Gastroesophageal sphincter (tissue), 4 donors: ENCODE results near the gene TMED5. TPM values are rescaled to one million over a fixed set of nuclear protein-coding genes. Genes with fewer than 3 reads are reported as not detected.
"Not testable (repeated sequence)": the region's sequence is repeated elsewhere in the genome, so short reads cannot be mapped to it uniquely, and the experiment has no call there.

Source experiments
- ATAC-seq: fragments of 150-250 bp; one replicate; pipeline ENCODE4 v1.9.1; 2016; ENCODE audit warnings: mild to moderate bottlenecking, moderate library complexity
- H3K27ac ChIP-seq, 4 donors: fragments of 200-600 bp; sonication (generic) in 3 of 4; 1 replicate in 3 of 4; 2 replicates in 1 of 4; pipeline ENCODE4 v1.5.1; 2016 to 2019
- H3K27me3 ChIP-seq: fragments of 200-600 bp; sonication (generic); one replicate; pipeline ENCODE4 v1.5.1; 2019
- H3K36me3 ChIP-seq, 2 donors: fragments of 200-600 bp; sonication (generic); one replicate each; pipeline ENCODE4 v1.5.1; 2019; ENCODE audit warnings: control low read depth in 1 of 2
- H3K4me1 ChIP-seq, 3 donors: fragments of 200-600 bp; sonication (generic); 1 replicate in 2 of 3; 2 replicates in 1 of 3; pipeline ENCODE4 v1.5.1; 2016 to 2019; ENCODE audit warnings: control low read depth in 2 of 3
- H3K4me3 ChIP-seq, 2 donors: fragments of 200-600 bp; sonication (generic); one replicate each; pipeline ENCODE4 v1.5.1; 2019; ENCODE audit warnings: mild to moderate bottlenecking in 1 of 2, moderate library complexity in 1 of 2
- H3K9me3 ChIP-seq, 3 donors: fragments of 200-600 bp; sonication (generic); one replicate each; pipeline ENCODE4 v1.5.1; 2017 to 2019; ENCODE audit warnings: control low read depth in 2 of 3
- CTCF ChIP-seq, 4 experiments: fragments of 200-600 bp in 2 of 4; fragments of 450-650 bp in 2 of 4; sonication (generic) in 1 of 4; IDR thresholded peaks; one replicate each; pipeline ENCODE4 v1.5.1; 2017 to 2019; ENCODE audit warnings: antibody characterized with exemption in 4 of 4, mild to moderate bottlenecking in 2 of 4, moderate library complexity in 2 of 4
- EP300 ChIP-seq: sonication (generic); formaldehyde crosslinking; IDR thresholded peaks from one replicate; pipeline ENCODE4 v1.6.1; 2017; ENCODE audit warnings: antibody characterized with exemption, mild to moderate bottlenecking
- POLR2A ChIP-seq, 2 donors: fragments of 450-650 bp; IDR thresholded peaks; one replicate each; pipeline ENCODE4 v1.6.1; 2017; ENCODE audit warnings: antibody characterized with exemption in 2 of 2, mild to moderate bottlenecking in 2 of 2, moderate library complexity in 1 of 2
- POLR2AphosphoS5 ChIP-seq: sonication (generic); formaldehyde crosslinking; IDR thresholded peaks from one replicate; pipeline ENCODE4 v1.6.1; 2017; ENCODE audit warnings: antibody characterized with exemption
- WGBS, 2 donors: methylation state at CpG; one replicate each; pipeline ENCODE4 v1.1.5; 2018; ENCODE audit warnings: low coverage in 1 of 2; 5-methylcytosine and 5-hydroxymethylcytosine counted together
- total RNA-seq, 4 donors: library from RNA; depleted of rRNA; stranded (reverse); fragments of >200 nt; gene quantifications; one replicate each; pipeline ENCODE4 v1.1.0, GENCODE V29; 2016

TMED5 gene
- total RNA-seq, 4 donors from 2014 or later = 43.5 to 68.0 (median 60.5) TPM

- ATAC-seq = no peak
- Histone ChIP-seq H3K9me3 (peaks cover 0 to 13% (median 0%) of the 10 kb centered on the region in 3 donors), H3K36me3 (peaks cover 0 to 5% of the 10 kb centered on the region in 2 donors), H3K27me3 (no peaks in the 10 kb centered on the region), H3K4me3 (no peak overlapping the region), H3K4me1 (peaks cover 0 to 51% (median 2%) of the 10 kb centered on the region in 3 donors), H3K27ac (no peak overlapping the region)
- 21 to 26% methylated on average over 1 of the region's 1 CpG for WGBS, 2 donors
- TF ChIP-seq POLR2A (IDR thresholded peaks at IDR 0.05) (no peak), CTCF (IDR thresholded peaks at IDR 0.05) (no peak), POLR2AphosphoS5 (no peak)
Observed at GRCh38 chr1:93171549-93172034, 8.6 kb downstream of the TMED5 start.

- H3K27ac ChIP-seq, H3K36me3 ChIP-seq, H3K27me3 ChIP-seq, H3K4me3 ChIP-seq, ATAC-seq: not testable (repeated sequence)
- Histone ChIP-seq H3K4me1 (peaks cover 0 to 39% (median 2%) of the 10 kb centered on the region in 3 donors), H3K9me3 (peaks cover 0 to 14% (median 0%) of the 10 kb centered on the region in 3 donors)
- no CpG with 5 or more reads among the region's 36 CpGs for WGBS, 2 donors
Observed at GRCh38 chr1:93170141-93170678, 10.0 kb downstream of the TMED5 start.

- Histone ChIP-seq H3K36me3 (peaks cover 0 to 5% of the 10 kb centered on the region in 2 donors), H3K27ac (no peak overlapping the region), H3K27me3 (no peaks in the 10 kb centered on the region), H3K9me3 (peaks cover 0 to 14% (median 0%) of the 10 kb centered on the region in 3 donors), H3K4me3 (no peak overlapping the region), H3K4me1 (peaks cover 0 to 16% (median 0%) of the 10 kb centered on the region in 3 donors)
- ATAC-seq = no peak
- TF ChIP-seq POLR2AphosphoS5 = no peak
- TF ChIP-seq EP300 = no peak
- no peak for TF ChIP-seq CTCF (IDR thresholded peaks at IDR 0.05)
- no peak for TF ChIP-seq POLR2A (IDR thresholded peaks at IDR 0.05)
Observed at GRCh38 chr1:93167006-93167405, 13.2 kb downstream of the TMED5 start.

GRCh38 chr1:93165895-93166294 is 14.3 kb downstream of the TMED5 start:
- WGBS, 2 donors = 87 to 100% methylated on average over 1 of the region's 1 CpG
- not testable (repeated sequence) for H3K27ac ChIP-seq, H3K27me3 ChIP-seq, H3K36me3 ChIP-seq, ATAC-seq, H3K4me3 ChIP-seq
- H3K9me3 ChIP-seq = peaks cover 0 to 14% (median 0%) of the 10 kb centered on the region in 3 donors
- H3K4me1 ChIP-seq = peaks cover 0 to 11% (median 3%) of the 10 kb centered on the region in 3 donors

- Histone ChIP-seq H3K36me3 (peaks cover 0 to 8% of the 10 kb centered on the region in 2 donors), H3K27me3 (no peaks in the 10 kb centered on the region), H3K9me3 (peaks cover 0 to 9% (median 0%) of the 10 kb centered on the region in 3 donors), H3K4me3 (no peak overlapping the region), H3K4me1 (peaks cover 0 to 6% (median 3%) of the 10 kb centered on the region in 3 donors), H3K27ac (no peak overlapping the region)
- TF ChIP-seq POLR2AphosphoS5 (no peak), POLR2A (IDR thresholded peaks at IDR 0.05) (no peak), EP300 (no peak), CTCF (IDR thresholded peaks at IDR 0.05) (no peak)
- 88 to 90% methylated on average over 2 of the region's 2 CpGs for WGBS, 2 donors
- no peak for ATAC-seq
Observed at GRCh38 chr1:93164816-93165215, 15.4 kb downstream of the TMED5 start.

- not testable (repeated sequence) for ATAC-seq, H3K27me3 ChIP-seq, H3K27ac ChIP-seq, H3K4me3 ChIP-seq, H3K9me3 ChIP-seq, H3K4me1 ChIP-seq
- whole genome bisulfite sequencing, 2 donors = 87 to 95% methylated on average over 3 to 6 of the region's 8 CpGs
- H3K36me3 ChIP-seq = peaks cover 0 to 18% of the 10 kb centered on the region in 2 donors
Observed at GRCh38 chr1:93163314-93163713, 16.9 kb downstream of the TMED5 start.
